ENCODE data around the gene DHX8.

- no peak for TF ChIP-seq CTCF (IDR thresholded peaks at IDR 0.05; ENCODE audit: control extremely low read depth in 1 of 3, insufficient read depth in 1 of 3, low read depth in 1 of 3, low read length in 3 of 3)
- TF ChIP-seq RNF2 (IDR thresholded peaks at IDR 0.05; ENCODE audit: borderline replicate concordance, low read depth, low read length, missing control alignments, poor library complexity, severe bottlenecking), result no peak
- TF ChIP-seq YY1 (IDR thresholded peaks at IDR 0.05; ENCODE audit: low read depth, low read length), result no peak
- no peak for TF ChIP-seq POLR2A (IDR thresholded peaks at IDR 0.05; ENCODE audit: control extremely low read depth in 1 of 2, low read depth in 2 of 2, low read length in 2 of 2)
- TF ChIP-seq GABPA (IDR thresholded peaks at IDR 0.05; ENCODE audit: borderline replicate concordance, insufficient read depth, low read length), result no peak
- no peak for TF ChIP-seq KDM5A (IDR thresholded peaks at IDR 0.05; ENCODE audit: low read length)
- no peak for TF ChIP-seq SAP30 (IDR thresholded peaks at IDR 0.05; ENCODE audit: insufficient read depth, insufficient replicate concordance, low read length)
- no peak for TF ChIP-seq ASH2L (IDR thresholded peaks at IDR 0.05; ENCODE audit: low read length)
Observed at GRCh38 chr17:43445009-43445589, 38.7 kb upstream of the DHX8 start.

Measured in H1 (cell line).